ENCODE measurements around the gene LDLRAD4.

Gene LDLRAD4

GRCh38 chr18:13547347-13547746 lies 328.8 kb downstream of the LDLRAD4 start:
- H3K4me1 ChIP-seq (ENCODE audit: control insufficient read depth in 2 of 2, insufficient read depth in 2 of 2, low read length in 2 of 2), result peaks cover 5 to 7% of the 10 kb centered on the region in 2 donors

GRCh38 chr18:13548106-13548819 lies 329.7 kb downstream of the LDLRAD4 start:
- Histone ChIP-seq H3K9ac (ENCODE audit: low read depth in 1 of 2, low read length in 2 of 2) (no peak overlapping the region), H3K36me3 (ENCODE audit: control insufficient read depth in 2 of 2, insufficient read depth in 2 of 2, low read length in 2 of 2) (peaks cover 0 to 2% of the 10 kb centered on the region in 2 donors), H3K27ac (ENCODE audit: low read depth in 2 of 2, low read length in 2 of 2) (no peak overlapping the region), H3K4me1 (ENCODE audit: control insufficient read depth in 2 of 2, insufficient read depth in 2 of 2, low read length in 2 of 2) (no peaks in the 10 kb centered on the region), H3K4me3 (ENCODE audit: low read length in 2 of 2) (no peak overlapping the region), H3K27me3 (ENCODE audit: control insufficient read depth in 2 of 2, insufficient read depth in 2 of 2, low read length in 2 of 2) (no peaks in the 10 kb centered on the region), H3K9me3 (ENCODE audit: control insufficient read depth in 2 of 2, low read length in 2 of 2) (peaks cover 0 to 2% of the 10 kb centered on the region in 2 donors)

More at GRCh38 chr18:13547347-13547746, 328.8 kb downstream of the LDLRAD4 start:
- Histone ChIP-seq H3K4me3 (ENCODE audit: low read length in 2 of 2) (no peak overlapping the region), H3K9ac (ENCODE audit: low read depth in 1 of 2, low read length in 2 of 2) (no peak overlapping the region), H3K9me3 (ENCODE audit: control insufficient read depth in 2 of 2, low read length in 2 of 2) (peaks cover 0 to 2% of the 10 kb centered on the region in 2 donors), H3K36me3 (ENCODE audit: control insufficient read depth in 2 of 2, insufficient read depth in 2 of 2, low read length in 2 of 2) (peaks cover 0 to 2% of the 10 kb centered on the region in 2 donors), H3K27me3 (ENCODE audit: control insufficient read depth in 2 of 2, insufficient read depth in 2 of 2, low read length in 2 of 2) (no peaks in the 10 kb centered on the region), H3K27ac (ENCODE audit: low read depth in 2 of 2, low read length in 2 of 2) (no peak overlapping the region)

GRCh38 chr18:13548966-13549879 lies 330.7 kb downstream of the LDLRAD4 start:
- Histone ChIP-seq H3K4me3 (ENCODE audit: low read length in 2 of 2) (no peak overlapping the region), H3K9ac (ENCODE audit: low read depth in 1 of 2, low read length in 2 of 2) (no peak overlapping the region), H3K36me3 (ENCODE audit: control insufficient read depth in 2 of 2, insufficient read depth in 2 of 2, low read length in 2 of 2) (peaks cover 0 to 2% of the 10 kb centered on the region in 2 donors), H3K27me3 (ENCODE audit: control insufficient read depth in 2 of 2, insufficient read depth in 2 of 2, low read length in 2 of 2) (no peaks in the 10 kb centered on the region), H3K27ac (ENCODE audit: low read depth in 2 of 2, low read length in 2 of 2) (no peak overlapping the region), H3K4me1 (ENCODE audit: control insufficient read depth in 2 of 2, insufficient read depth in 2 of 2, low read length in 2 of 2) (no peaks in the 10 kb centered on the region), H3K9me3 (ENCODE audit: control insufficient read depth in 2 of 2, low read length in 2 of 2) (peaks cover 0 to 2% of the 10 kb centered on the region in 2 donors)

GRCh38 chr18:13549880-13550232 lies 331.3 kb downstream of the LDLRAD4 start:
- H3K4me3 ChIP-seq (ENCODE audit: low read length in 2 of 2), result no peak overlapping the region
- no peaks in the 10 kb centered on the region for H3K4me1 ChIP-seq (ENCODE audit: control insufficient read depth in 2 of 2, insufficient read depth in 2 of 2, low read length in 2 of 2)
- H3K9me3 ChIP-seq (ENCODE audit: control insufficient read depth in 2 of 2, low read length in 2 of 2), result peaks cover 0 to 2% of the 10 kb centered on the region in 2 donors
- H3K9ac ChIP-seq (ENCODE audit: low read depth in 1 of 2, low read length in 2 of 2), result no peak overlapping the region
- H3K27ac ChIP-seq (ENCODE audit: low read depth in 2 of 2, low read length in 2 of 2), result no peak overlapping the region
- peaks cover 0 to 2% of the 10 kb centered on the region in 2 donors for H3K36me3 ChIP-seq (ENCODE audit: control insufficient read depth in 2 of 2, insufficient read depth in 2 of 2, low read length in 2 of 2)
- no peaks in the 10 kb centered on the region for H3K27me3 ChIP-seq (ENCODE audit: control insufficient read depth in 2 of 2, insufficient read depth in 2 of 2, low read length in 2 of 2)

- Histone ChIP-seq H3K4me3 (ENCODE audit: low read length in 2 of 2) (no peak overlapping the region), H3K36me3 (ENCODE audit: control insufficient read depth in 2 of 2, insufficient read depth in 2 of 2, low read length in 2 of 2) (peaks cover 0 to 2% of the 10 kb centered on the region in 2 donors), H3K9me3 (ENCODE audit: control insufficient read depth in 2 of 2, low read length in 2 of 2) (peaks cover 0 to 2% of the 10 kb centered on the region in 2 donors), H3K4me1 (ENCODE audit: control insufficient read depth in 2 of 2, insufficient read depth in 2 of 2, low read length in 2 of 2) (no peaks in the 10 kb centered on the region), H3K9ac (ENCODE audit: low read depth in 1 of 2, low read length in 2 of 2) (no peak overlapping the region), H3K27me3 (ENCODE audit: control insufficient read depth in 2 of 2, insufficient read depth in 2 of 2, low read length in 2 of 2) (no peaks in the 10 kb centered on the region), H3K27ac (ENCODE audit: low read depth in 2 of 2, low read length in 2 of 2) (no peak overlapping the region)
These were observed 332.1 kb downstream of the LDLRAD4 start for GRCh38 chr18:13550418-13551304.

GRCh38 chr18:13551305-13551603 lies 332.7 kb downstream of the LDLRAD4 start:
- peaks cover 0 to 2% of the 10 kb centered on the region in 2 donors for H3K9me3 ChIP-seq (ENCODE audit: control insufficient read depth in 2 of 2, low read length in 2 of 2)
- peaks cover 0 to 2% of the 10 kb centered on the region in 2 donors for H3K36me3 ChIP-seq (ENCODE audit: control insufficient read depth in 2 of 2, insufficient read depth in 2 of 2, low read length in 2 of 2)
- H3K4me1 ChIP-seq (ENCODE audit: control insufficient read depth in 2 of 2, insufficient read depth in 2 of 2, low read length in 2 of 2), result no peaks in the 10 kb centered on the region
- H3K4me3 ChIP-seq (ENCODE audit: low read length in 2 of 2), result no peak overlapping the region
- no peak overlapping the region for H3K9ac ChIP-seq (ENCODE audit: low read depth in 1 of 2, low read length in 2 of 2)
- no peaks in the 10 kb centered on the region for H3K27me3 ChIP-seq (ENCODE audit: control insufficient read depth in 2 of 2, insufficient read depth in 2 of 2, low read length in 2 of 2)
- H3K27ac ChIP-seq (ENCODE audit: low read depth in 2 of 2, low read length in 2 of 2), result no peak overlapping the region

GRCh38 chr18:13551841-13552733 lies 333.5 kb downstream of the LDLRAD4 start:
- Histone ChIP-seq H3K27ac (ENCODE audit: low read depth in 2 of 2, low read length in 2 of 2) (no peak overlapping the region), H3K4me3 (ENCODE audit: low read length in 2 of 2) (no peak overlapping the region), H3K36me3 (ENCODE audit: control insufficient read depth in 2 of 2, insufficient read depth in 2 of 2, low read length in 2 of 2) (peaks cover 0 to 2% of the 10 kb centered on the region in 2 donors), H3K9me3 (ENCODE audit: control insufficient read depth in 2 of 2, low read length in 2 of 2) (peaks cover 0 to 2% of the 10 kb centered on the region in 2 donors), H3K27me3 (ENCODE audit: control insufficient read depth in 2 of 2, insufficient read depth in 2 of 2, low read length in 2 of 2) (no peaks in the 10 kb centered on the region), H3K4me1 (ENCODE audit: control insufficient read depth in 2 of 2, insufficient read depth in 2 of 2, low read length in 2 of 2) (no peaks in the 10 kb centered on the region), H3K9ac (ENCODE audit: low read depth in 1 of 2, low read length in 2 of 2) (no peak overlapping the region)

- H3K27me3 ChIP-seq (ENCODE audit: control insufficient read depth in 2 of 2, insufficient read depth in 2 of 2, low read length in 2 of 2), result no peaks in the 10 kb centered on the region
- peaks cover 0 to 3% of the 10 kb centered on the region in 2 donors for H3K4me1 ChIP-seq (ENCODE audit: control insufficient read depth in 2 of 2, insufficient read depth in 2 of 2, low read length in 2 of 2)
- no peaks in the 10 kb centered on the region for H3K9me3 ChIP-seq (ENCODE audit: control insufficient read depth in 2 of 2, low read length in 2 of 2)
- H3K36me3 ChIP-seq (ENCODE audit: control insufficient read depth in 2 of 2, insufficient read depth in 2 of 2, low read length in 2 of 2), result no peaks in the 10 kb centered on the region
- no peak overlapping the region for H3K9ac ChIP-seq (ENCODE audit: low read depth in 1 of 2, low read length in 2 of 2)
- no peak overlapping the region for H3K27ac ChIP-seq (ENCODE audit: low read depth in 2 of 2, low read length in 2 of 2)
- no peak overlapping the region for H3K4me3 ChIP-seq (ENCODE audit: low read length in 2 of 2)
These were observed 334.9 kb downstream of the LDLRAD4 start for GRCh38 chr18:13553449-13553848.

GRCh38 chr18:13555192-13555591 lies 336.6 kb downstream of the LDLRAD4 start:
- no peak overlapping the region for H3K27ac ChIP-seq (ENCODE audit: low read depth in 2 of 2, low read length in 2 of 2)
- no peak overlapping the region for H3K4me3 ChIP-seq (ENCODE audit: low read length in 2 of 2)
- no peaks in the 10 kb centered on the region for H3K9me3 ChIP-seq (ENCODE audit: control insufficient read depth in 2 of 2, low read length in 2 of 2)
- peaks cover 0 to 3% of the 10 kb centered on the region in 2 donors for H3K4me1 ChIP-seq (ENCODE audit: control insufficient read depth in 2 of 2, insufficient read depth in 2 of 2, low read length in 2 of 2)
- no peak overlapping the region for H3K9ac ChIP-seq (ENCODE audit: low read depth in 1 of 2, low read length in 2 of 2)
- no peaks in the 10 kb centered on the region for H3K36me3 ChIP-seq (ENCODE audit: control insufficient read depth in 2 of 2, insufficient read depth in 2 of 2, low read length in 2 of 2)
- no peaks in the 10 kb centered on the region for H3K27me3 ChIP-seq (ENCODE audit: control insufficient read depth in 2 of 2, insufficient read depth in 2 of 2, low read length in 2 of 2)
